G401.6 (cell line): ENCODE results near the gene LEFTY1.

Experiments
- FAIRE-seq: peaks from 2 replicates; lab custom pipeline; 2012; peaks lifted over from hg19 to GRCh38; lab: Jason Lieb, UNC

The LEFTY1 gene

DNA sequence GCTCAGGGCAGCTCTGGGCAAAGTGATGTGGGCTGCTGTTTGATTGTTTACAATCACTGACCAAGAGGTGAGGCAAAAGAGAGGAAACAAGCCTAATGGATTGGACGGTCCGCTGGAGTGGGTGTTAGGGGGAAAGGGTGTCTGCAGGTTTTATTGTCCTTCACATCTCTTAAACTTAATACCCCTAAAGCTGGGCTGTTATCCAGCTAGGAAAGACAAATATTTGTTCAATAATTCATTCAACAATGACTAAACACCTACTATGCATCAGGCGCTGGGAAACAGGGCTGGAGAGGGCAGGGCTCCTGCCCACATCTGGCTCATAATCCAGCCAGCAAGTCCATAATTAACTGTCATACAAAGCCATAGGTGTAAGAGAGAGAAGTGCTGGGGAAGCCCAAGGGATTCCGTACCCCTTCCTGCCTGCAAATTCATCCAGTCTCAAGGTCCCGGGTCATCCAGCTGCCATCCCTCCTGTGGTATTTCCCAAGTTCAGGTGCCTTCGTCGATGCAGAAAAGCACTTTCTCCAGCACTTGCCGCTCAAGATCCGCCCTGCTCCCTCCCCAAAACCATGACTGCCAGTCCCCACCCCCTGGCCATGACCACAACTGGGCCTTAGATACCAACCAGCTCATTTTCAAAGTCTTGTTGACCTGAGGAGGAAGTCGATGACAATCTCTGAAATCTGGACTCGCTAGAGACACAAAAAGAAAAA is 17.4 kb downstream of the LEFTY1 start:
- no peak for FAIRE-seq

DNA sequence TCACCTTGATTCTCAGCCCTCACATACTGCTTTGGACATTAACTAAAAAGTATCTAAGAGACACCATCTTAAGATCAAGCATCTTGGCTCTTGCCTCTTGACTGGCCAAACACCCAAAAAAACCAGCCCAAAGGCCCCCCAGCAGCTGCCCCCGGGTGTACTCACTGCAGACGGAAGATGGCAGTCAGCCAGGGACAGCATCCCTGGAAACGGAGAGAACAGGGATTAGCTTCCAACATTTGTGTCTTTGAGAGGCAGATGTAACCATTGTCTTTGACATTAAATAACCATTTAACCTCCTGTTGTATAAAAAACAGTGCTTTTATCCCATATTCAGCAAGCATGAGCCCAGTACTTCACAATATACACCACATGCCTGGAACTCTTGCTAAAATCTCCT is 18.0 kb downstream of the LEFTY1 start:
- FAIRE-seq: no peak

DNA sequence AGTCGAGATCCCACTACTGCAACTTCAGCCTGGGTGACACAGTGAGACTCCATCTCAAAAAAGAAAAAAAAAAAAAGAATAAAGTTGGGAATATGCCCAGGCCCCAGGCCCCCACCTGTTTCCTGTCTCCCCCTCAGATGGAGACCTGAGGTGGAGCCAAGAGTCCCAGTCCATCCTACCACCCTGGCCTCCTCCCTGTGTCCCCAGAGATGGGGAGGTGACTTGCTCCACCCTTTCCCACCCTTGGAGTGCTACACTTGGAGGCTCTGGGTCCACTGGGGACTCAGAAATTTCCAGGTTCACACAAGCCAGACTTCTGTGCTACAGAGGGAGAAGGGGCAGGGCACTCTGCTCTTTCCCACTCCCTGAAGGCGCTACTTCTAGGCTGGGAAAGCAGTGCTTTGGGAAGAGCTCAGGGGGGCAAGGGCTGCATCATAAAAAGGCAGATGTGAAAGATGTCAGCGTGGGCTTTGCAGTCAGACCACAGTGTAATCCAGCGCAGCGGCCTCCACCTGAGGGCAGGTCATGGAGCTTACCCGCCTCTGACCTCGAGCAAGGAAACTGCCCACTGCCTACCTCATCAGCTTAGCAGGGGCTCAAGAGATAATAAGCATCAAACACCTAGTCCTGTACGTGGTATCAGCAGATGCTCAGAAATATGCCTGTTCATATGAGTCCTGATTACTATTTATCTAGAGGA is 20.2 kb downstream of the LEFTY1 start:
- no peak for FAIRE-seq

DNA sequence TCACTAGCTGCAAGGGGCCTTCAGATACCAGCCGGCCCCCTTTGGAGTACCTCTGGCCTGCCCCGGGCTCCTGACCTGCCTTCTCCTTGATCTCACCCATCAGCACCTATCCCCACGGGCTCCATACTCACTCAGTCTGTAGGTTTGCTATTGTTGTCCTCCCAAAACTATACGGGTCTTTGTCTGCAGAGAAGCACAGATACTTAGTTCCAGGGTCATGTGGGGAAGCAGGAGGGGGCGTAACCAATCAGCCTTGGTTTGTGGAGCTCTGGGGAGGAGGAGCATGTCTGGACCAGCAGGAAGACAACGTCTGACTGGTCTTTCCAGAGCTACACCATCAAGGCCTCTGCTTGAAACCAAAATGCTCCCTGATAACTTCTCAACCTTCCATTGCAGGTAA is 22.0 kb downstream of the LEFTY1 start:
- FAIRE-seq: no peak

DNA sequence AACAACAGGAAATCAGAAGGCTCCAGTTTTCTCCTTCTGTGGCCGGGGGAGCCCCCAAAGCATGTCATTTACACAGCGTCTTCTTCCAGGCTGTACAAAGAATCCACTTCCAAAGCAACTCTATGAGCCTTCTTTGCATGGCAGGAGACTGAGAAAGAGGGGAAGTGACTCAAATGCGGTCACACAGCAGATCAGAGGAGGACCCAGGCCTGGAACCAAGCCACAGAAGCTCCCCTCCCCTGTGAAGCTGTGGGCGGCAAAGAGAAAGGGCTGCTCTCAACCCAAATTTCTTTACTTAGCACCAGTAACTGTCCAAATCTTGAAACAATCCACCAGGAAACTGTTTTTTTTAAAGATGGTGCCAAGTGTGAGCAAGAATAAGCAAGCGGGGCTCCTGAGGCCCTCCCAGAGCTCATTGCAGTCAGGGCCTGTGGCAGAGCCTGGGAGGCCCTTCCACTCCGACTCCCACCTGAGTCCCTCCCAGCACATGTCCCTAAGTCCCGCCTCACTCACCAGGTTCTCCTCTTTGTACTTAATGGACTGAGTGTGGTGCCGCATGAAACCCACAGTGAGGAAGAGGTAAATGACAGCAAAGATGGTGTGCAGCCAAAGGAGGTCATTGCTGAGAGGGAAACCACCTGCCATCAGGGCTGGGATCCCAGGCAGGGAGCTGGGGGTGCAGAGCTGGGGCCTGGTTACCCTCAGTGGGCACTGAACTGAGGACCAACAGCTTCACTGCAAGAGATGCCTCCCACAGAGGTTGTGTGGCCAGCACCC is 22.7 kb downstream of the LEFTY1 start:
- FAIRE-seq: no peak

DNA sequence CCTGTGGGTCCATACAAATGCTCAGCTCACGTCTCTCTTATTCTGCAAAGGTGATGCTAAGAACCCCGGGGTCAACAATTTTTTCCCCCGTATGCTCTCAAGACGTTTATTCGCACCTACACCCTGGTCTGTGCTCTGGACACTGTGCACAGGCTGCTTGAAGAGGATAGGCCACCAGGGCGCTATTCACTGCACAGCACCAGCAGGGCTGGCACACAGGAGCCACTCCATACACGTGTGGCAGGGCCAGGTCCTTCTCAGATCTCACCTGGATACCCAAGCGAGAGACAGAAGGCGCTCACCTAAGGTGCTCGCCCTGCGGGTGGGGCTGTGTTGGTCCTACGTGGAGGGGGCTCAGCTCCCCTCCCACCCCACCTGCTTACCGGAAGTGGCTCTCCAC is 23.4 kb downstream of the LEFTY1 start:
- FAIRE-seq: no peak

DNA sequence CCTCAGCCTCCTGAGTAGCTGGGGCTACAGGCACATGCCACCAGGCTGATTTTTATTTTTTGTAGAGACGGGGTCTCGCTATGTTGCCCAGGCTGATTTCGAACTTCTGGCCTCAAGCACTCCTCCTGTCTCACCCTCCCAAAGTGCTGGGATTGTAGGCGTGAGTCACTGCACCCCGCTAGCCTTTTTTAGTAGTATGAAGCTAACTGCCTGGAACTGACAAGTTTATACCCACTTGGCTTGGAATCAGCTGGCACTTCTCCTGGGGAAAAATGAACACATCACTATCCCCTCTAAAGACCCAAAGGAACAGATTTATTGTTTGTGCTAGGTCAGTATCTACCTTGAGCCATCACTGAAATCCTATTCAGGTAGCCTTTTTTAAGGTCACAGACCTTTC is 25.8 kb downstream of the LEFTY1 start:
- no peak for FAIRE-seq

DNA sequence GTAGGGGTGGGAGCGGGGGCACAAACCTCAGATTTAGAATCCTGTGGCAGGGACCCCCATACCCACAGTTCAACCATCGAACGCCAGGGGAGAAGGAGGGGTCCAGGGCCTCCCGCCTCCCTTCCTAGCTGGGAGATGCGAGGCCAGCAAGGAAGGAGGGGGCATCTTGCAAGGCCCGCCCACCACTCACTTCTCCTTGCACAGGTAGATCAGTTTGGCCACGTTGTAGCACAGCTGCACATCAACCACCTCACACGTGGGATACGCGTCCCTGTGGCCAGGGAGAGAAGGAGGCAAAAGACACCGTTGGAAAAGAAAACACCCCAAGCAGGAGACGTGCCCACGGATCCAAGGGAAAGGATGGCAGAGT is 26.4 kb downstream of the LEFTY1 start:
- no peak for FAIRE-seq

DNA sequence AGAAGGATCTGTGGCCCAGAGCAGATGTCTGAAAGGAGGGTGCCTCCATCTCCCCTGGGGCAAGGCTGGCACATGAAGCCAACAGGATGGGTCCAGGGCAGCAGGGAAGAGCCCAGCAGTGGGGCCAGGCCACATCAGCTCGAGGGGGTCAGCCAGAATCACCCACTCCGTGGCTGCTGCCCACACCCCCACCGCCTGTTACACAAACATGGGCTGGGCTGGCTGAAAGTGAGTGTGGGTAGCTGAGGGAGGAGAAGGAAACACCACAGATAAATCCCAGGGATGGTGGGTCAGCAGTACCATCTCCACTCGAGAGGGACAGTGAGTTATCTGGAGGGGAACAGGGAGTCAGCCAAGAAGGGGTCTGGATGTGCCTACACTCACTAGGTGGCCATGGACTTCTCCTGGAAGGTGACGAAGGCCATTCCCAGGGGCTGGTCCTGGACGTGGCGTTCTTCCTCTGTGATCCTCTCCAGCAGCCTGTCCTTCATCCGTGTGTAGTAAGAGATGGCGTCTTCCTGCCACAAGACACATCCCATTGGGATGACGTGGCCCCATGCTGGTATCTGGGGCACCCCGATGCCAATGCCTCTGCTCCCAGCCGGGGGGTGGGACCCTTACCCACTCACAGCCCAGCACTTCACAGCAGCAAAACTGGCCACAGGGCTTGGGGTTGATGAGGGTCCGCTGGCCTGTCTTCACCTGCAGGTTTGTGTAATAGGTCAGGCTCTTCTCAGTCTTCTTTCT is 26.9 kb downstream of the LEFTY1 start:
- FAIRE-seq: no peak

DNA sequence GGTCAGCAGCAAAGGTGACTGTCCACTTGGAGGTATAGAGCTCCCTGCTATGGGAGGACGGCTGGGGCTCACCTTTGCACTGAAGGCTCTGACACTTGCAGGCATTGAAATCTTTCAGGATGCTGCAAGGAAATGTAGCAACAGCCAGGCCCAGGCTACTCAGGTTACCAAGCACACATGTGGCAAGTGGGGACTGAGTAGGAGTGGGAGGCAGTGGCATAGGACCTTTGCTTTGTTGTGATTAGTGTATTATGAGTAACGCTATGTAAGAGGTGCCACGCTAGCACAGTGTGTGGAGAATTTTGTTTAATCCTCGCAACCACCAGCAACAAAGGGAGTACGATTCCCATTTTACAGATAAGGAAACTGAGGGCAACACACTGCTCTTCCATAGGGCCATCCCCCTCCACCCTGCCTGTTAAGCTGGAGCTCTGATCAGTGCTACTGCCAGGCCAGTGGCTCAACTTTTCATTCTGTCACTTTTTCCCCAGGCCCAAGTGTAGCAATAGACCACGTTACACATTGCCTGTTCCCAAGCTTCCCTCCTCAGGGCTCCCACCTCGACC is 28.0 kb downstream of the LEFTY1 start:
- FAIRE-seq: no peak

DNA sequence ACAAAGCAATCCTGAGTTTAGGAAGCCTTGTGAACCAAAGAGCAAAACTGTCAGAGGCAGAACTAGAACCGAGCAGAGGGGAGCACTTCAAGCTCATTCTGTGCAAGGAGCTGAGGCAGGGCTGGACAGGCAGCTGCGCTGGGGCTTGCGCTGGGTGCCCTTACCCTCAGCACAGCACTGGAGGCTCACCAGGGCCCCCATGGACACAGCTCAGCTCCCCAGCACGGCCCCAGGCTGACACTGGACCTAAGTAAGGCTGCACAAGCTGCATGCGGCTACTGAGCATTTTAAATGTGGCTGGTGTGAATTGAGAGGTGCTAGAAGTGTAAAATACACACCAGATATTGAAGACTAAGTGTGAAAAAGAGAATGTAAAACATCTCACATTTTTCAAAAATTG is 28.8 kb downstream of the LEFTY1 start:
- no peak for FAIRE-seq

DNA sequence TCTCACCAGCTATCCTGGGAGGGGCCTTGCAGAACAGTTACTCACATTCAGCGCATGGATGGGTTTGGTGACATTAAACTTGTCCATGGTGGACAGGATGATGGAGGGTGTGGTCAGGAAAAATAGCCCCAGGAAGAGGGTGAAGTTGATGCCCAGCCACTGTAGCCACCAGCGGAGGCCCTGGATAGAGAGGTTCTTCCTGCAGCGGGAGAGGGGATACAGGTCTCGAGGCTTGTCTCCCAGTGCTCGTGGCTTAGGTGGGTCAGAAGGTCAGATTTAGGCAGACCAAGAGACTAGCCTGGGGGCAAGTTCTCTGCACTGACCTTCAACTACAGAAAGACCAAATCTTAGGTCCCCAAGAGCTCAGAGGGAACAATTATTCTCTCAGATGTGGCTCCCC is 29.8 kb downstream of the LEFTY1 start:
- no peak for FAIRE-seq

DNA sequence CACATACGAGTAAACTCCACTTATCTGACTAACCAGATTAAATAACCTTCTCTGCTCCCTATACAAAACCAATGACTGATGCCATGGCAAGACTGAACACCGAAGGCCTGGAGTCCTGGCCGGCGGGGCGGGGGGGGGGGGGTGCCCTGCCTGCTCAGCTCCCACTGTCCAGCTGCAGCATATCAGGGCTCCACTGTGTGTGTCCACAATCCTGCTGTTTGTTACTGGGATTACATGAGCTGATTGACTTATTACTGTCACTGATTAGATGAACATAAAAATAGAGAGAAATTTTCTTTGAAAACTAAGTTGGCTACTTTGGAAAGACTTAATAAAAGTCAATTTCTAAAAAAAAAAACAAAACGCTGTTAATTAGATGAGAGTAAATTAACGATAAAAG is 31.7 kb downstream of the LEFTY1 start:
- FAIRE-seq: no peak

DNA sequence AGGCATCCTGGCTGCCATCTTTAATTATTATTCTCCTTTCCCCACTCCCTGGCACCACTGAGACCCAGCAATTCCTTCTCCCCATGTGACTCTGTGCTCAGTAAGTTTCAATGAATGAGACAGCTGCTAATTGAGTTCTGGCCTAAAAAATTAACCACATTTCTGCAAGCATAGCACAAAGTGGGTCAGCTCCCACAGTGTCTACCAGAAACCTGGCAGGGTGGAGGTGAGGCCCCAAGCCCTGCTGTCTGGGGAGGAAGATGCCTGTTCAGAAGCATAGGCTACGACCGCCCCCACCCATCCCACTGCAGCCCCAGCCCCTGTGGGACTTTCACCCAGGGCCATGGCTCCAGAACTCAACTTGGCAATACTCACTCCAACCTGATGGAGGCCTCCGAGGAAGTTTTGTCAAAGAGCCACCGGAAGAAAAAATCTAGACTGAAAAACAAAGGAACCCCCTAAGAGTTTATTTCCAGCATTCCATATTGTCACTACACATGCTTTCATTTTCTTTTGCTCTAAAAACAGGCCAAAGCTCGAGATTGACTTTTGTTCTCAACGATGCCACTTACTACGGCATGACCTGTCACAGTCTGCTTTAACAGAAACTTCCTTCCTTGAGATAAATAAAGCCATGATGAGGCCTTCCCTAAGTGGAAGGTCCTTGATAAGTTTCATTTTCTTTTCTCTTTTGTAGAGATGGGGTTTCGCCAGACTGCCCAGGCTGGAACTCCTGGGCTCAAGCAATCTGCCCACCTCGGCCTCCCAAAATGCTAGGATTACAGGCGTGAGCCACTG is 33.2 kb downstream of the LEFTY1 start:
- FAIRE-seq: no peak

DNA sequence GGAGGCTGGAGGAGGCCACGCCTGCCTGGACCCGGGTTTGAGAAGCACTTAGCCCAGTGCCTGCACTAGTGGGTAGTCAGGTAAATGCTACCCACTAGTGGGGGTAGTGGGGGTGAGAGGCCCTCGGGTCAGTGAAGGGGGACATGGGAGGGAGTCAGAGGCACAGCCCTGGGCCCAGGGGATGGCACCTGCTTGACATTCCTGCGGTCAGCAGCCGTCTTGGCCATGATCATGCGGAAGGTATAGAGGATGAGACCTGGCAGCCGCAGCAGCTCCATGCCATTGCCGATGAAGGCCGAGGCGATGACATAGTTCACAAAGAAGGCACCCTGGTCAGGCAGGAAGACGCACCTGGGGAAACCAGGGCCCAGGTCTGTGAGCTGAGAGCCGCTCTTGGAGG is 35.5 kb downstream of the LEFTY1 start:
- no peak for FAIRE-seq

DNA sequence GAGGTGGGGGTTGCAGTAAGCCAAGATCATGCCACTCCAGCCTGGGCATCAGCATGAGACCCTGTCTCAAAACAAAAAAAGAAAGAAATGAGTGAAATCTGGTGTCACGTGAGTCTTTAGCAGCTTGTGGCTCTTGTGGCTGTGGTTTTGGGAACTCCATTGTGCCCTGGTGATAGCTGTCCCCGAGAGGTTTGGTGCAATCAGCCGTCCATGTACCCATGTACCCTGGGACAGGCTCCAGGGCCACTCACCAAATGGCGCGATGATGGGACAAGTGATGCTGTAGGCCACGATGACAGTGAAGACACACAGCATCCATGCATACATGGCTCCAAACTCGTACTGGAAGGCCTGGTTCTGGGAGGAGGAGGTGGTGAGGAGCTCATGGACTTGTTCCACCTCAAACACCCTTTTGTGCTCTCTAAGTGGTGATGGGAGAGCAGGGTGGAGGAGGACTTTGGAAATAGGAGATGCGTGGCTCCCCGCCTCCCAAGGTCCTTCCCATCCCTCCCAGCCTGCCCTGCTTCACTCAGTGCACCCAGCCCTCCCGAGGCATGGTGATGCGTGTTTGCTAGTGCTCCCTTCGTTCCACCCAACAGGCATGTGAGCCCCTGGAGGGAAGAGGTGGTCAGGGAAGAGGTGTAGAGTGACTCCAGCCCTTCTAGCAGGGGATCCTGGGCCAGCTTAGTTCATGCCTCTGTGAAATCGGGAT is 36.4 kb downstream of the LEFTY1 start:
- no peak for FAIRE-seq

DNA sequence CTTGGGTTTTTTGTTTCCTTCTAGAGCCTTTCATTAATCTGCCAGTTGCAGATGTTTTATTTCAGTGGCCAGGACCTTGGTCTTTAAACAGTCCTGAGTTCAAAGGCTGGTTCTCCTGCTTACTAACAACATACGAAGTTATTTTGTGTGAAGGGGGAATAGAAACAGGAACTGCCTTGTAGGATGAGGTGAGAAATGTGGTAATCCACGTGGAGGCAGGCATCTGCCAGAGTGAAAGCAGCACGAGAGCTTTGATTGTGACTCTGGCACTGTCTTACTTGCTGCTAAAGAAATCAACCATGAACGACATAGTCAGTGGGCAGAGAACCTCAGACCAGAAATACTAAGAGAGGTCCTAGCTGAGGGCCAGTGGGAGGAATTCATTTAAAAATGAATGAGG is 37.1 kb downstream of the LEFTY1 start:
- FAIRE-seq: no peak

DNA sequence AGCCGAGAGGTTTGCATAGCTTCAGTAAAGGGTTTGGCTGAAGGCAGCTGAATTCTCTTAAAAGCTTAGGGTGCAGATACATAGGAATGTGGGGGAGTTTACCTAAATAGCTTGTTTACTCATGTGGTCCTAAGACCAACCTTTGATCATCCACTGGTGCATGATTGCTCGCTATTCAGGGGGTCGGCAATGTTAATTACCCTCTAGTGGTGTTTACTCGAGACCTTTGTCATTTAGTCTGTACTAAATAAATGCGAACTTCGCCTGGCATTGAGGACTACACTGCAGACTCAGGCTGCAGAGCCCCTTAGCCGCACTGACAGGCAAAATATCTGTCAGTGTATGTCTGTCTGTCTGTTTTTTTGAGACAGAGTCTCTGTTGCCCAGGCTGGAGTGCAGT is 38.6 kb downstream of the LEFTY1 start:
- FAIRE-seq: no peak

DNA sequence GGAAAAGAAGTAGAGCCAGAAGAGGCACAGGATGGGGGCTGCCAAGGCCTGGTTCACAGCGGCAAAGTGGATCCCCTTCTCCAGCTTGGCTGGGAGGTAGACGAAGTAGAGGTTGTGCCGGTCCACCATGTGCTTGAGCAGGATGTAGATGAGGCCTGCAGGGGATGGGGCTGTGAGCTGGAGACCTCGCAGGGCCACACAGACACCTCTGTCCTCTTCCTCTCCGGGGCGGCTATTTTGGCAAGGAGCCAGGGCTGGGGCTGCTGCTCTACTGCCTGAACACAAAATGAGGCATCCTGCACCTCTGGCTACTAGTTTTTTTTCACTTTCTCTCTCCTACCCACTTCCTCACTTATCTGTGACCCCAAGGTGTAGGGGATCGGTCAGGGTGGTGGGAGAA is 39.0 kb downstream of the LEFTY1 start:
- no peak for FAIRE-seq

DNA sequence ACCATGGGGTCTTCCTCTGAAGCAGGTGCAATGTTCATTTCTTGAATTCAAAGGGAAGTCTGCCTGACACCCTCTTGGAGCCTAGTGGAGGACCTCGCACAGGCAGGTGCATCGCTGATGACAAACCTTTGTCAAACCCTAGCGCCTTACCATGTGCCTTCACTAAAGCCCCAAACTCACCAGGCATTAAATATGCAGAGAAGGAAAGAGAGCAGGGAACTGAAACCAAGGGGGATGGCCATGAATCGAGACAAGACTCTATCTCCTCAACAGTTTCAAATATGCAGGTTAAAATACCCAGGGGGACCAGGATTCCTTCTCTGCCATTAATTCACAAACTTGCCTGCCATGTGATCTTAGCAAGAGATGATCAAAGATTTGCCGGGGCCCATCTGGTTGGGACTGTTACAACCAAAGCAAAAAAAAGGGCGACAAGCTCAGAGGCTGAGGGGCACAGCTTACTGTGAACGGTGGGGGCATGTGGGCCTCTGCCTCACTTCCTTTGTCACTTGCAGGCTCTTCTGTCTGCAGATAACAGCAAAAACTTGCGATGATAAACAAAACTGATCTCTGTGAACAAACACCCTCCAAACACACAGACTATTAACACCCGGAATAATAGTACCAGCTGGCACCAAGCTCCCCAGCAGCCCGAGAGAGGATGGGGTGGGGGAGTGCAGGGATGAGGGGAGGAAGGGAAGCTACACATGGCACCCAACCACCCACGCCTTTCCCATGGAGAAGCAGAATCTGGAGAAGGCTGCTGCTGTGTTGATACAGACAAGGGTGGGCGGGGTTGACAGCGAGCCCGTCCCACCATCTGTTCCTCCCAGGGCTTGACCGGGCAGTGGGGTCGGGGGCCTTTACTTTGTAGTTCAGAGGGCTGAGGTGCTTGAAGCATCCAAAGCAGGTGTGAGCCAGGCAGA is 40.7 kb downstream of the LEFTY1 start:
- no peak for FAIRE-seq
